GM19455 (cell line): ENCODE data around the gene CHP1.
"Not testable (repeated sequence)": the region's sequence is repeated elsewhere in the genome, so short reads cannot be mapped to it uniquely, and the experiment has no call there.

Experiments
- ATAC-seq: cut with Tn5 transposase; IDR thresholded peaks from one replicate; pipeline ENCODE4 v1.9.1; 2021; ENCODE audit not compliant: unreplicated experiment

The CHP1 gene

GRCh38 chr15:41230650-41231421 is at the start of gene CHP1, which contains the start of gene EXD1:
TSS of gene CHP1 (plus strand) at chr15:41231268. CDS start at chr15:41231383, 115 bp downstream.
TSS of gene EXD1 (minus strand) at chr15:41230757. CDS start at chr15:41226575, 4,182 bp downstream.
- ATAC-seq = peak; percentile 93

DNA sequence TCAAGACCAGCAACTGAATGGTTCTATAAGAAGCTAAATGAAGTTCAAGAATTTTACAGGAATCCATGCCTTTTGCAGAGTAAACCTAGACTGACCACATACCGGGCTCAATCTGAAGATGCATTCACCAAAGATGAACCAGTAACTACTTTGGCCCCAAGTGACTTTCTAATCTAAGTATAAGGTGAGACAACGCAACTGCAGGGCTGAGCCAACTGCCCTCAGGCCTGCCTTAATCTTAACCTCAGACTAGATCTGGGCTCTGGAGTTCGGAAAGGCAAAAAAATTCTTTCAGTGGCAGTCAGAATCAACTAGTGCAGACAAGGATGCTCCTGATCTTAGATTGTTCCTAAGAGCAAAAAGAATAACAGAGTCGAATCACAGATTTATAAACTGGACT is 48.8 kb upstream of the CHP1 start:
- ATAC-seq = no peak

- ATAC-seq = no peak
Measured at GRCh38 chr15:41183581-41183980, 47.5 kb upstream of the CHP1 start.

- ATAC-seq = no peak
Measured at GRCh38 chr15:41194444-41194843, 36.6 kb upstream of the CHP1 start.

GRCh38 chr15:41199470-41199869 is 31.6 kb upstream of the CHP1 start:
- ATAC-seq = no peak

DNA sequence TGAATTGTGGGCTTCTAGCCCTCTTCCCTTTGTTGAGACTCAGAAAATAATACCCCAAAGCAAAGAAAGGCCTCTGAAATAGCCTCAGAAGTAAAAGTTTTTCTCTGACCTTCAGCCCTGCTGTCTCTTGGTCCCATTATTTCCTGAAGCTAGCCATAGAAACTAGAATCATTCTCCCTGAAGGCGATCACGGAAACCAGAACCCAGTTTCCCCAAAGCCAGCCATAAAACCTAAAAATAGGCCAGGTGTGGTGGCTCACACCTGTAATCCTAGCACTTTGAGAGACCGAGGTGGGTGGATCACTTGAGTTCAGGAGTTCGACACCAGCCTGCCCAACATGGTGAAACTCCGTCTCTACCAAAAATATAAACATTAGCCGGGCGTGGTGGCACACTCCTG is 27.7 kb upstream of the CHP1 start:
- ATAC-seq = no peak

DNA sequence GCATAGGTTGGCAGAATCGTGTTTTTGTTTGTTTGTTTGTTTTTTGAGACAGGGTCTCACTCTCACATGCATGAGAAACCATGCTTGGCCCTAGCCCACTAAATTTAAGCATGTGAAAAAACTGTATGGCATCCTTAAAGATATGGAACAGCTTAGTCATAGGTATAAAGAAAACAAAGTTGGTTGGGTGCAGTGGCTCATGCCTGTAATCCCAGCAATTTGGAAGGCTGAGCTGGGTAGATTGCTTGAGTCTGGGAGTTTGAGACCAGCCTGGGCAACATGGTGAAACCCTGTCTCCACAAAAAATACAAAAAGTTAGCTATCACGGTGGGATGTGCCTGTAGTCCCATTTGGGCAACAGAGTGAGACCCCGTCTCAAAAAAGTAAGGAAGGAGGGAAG is 25.8 kb upstream of the CHP1 start:
- no peak for ATAC-seq

- ATAC-seq = no peak
Measured at GRCh38 chr15:41207687-41208448, 23.2 kb upstream of the CHP1 start.

- ATAC-seq = no peak
Measured at GRCh38 chr15:41215708-41216107, 15.4 kb upstream of the CHP1 start.

DNA sequence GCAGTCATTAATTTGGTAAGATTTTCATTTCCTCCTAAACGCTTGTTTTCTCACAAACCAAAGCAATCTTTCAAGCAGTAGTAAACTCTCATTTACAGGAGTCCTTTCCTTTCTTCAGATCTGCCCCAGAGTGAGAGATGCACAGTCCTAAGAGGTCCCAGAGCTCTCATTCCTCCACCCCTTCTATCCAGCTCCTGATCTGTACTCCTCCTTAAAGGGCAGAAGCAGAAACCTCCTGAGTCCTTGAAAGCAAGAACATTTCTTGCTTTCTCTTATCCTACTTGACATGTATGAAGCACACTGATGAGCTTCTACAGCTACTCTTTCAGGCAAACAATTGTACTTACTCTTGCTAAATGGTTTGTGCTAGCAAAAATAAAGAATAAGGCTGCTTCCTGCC is 12.2 kb upstream of the CHP1 start:
- no peak for ATAC-seq

GRCh38 chr15:41219381-41219780 is 11.7 kb upstream of the CHP1 start:
- ATAC-seq = no peak

- ATAC-seq = no peak
Measured at GRCh38 chr15:41230345-41230649, 771 bp upstream of the CHP1 start.

DNA sequence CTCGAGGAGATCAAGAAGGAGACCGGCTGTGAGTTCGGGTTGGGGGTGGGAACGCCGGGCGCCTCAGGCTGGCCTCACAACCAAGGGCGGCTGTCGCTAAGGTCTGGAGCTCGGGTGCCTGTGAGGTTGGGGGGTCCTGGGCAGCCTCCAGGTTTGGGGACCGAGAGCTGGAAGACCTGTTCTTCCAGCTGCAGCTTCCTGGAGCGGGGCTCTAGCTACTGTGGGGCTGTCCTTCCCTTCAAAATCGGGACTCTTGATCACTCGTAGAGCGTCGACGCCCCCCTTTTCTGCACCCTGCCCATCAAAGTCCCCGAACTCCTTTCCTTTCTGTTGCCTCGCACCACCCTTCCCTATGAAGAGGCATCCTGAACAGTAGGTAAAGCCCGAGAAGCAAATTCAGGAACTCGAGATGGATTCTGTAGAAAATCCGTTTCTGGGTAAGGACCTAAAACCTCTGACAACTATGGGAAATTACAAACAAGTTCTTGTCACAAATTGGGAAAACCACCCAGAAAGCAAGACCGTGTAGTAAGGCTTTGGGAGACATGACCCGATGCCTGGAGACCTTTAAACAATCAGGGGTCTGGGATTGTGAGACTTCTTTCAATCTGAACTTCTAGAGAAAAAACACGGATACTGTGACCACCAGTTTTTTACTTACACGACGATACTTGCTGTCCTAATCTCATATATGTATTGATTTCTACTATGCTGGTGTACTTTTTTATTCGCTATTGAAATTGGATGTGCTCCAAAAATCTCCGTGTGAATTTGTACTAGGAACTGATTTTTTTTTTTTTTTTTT is 556 bp downstream of the CHP1 start:
- ATAC-seq = peak; percentile 37

- ATAC-seq = no peak
Measured at GRCh38 chr15:41233367-41233771, 2.3 kb downstream of the CHP1 start.

DNA sequence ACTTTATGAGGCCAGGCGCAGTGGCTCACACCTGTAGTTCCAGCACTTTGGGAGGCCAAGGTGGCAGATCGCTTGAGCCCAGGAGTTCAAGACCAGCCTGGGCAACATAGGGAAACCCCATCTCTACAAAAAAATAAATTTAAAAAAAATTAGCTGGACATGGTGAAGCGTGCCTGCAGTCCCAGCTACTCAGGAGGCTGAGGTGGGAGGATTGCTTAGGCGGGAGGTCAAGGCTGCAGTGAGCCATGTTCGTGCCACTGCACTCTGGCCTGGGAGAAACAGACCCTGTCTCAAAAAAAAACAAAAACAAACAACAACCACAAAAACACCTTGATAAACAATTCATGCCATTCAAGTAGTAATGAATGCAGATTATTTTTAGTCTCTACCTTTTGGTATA is 4.2 kb downstream of the CHP1 start:
- ATAC-seq = not testable (repeated sequence)

- no peak for ATAC-seq
Measured at GRCh38 chr15:41235929-41236328, 4.9 kb downstream of the CHP1 start.

DNA sequence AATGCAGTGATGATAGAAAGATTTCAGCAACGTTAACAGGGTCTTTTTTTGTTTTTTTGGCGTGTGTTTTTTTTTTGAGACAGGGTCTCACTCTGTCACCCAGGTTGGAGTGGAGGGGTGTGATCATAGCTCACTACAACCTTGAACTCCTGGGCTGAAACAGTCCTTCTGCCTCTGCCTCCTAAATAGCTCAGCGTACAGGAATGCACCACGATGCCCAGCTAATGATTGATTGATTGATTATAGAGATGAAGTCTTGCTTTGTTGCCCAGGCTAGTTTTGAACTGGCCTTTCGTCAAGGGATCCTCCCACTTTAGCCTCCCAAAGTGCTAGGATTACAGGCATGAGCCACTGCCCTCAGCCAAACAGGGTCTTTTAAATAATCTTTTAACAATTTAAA is 7.0 kb downstream of the CHP1 start:
- ATAC-seq = no peak

DNA sequence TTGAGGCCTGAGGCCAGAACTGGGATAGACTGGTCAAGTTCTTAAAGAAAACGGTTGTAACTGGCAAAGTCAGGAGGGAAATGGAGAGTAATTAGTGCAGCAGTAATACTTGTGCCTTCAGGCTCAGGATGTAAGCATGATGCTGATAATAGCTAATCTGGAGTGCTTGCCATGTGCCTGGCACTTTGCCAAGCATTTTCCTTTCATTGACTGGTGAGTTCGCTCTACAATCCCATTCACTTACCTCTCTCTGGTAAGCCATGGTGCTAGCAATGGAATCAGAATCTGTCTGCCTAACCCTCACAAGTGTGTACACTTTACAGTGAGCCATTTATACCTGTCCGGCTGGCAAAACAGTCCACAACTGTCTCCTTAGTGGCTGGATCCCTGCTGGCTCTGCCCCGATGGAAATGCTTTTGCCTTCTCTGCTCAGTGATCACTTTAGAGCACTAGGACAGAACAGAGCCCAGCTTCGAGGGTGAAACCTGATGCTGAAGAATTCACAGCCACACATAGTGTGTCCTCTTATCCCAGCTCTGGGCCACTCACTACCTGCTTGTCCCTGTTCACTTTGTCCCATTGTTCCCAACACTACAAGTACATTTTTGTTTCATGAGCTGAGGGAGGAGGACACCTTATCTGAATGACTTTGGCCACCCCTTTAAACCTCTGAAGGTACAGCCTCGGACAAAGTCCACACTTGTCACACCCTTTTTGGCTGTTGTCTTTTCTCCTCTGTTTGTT is 10.3 kb downstream of the CHP1 start:
- ATAC-seq = no peak

DNA sequence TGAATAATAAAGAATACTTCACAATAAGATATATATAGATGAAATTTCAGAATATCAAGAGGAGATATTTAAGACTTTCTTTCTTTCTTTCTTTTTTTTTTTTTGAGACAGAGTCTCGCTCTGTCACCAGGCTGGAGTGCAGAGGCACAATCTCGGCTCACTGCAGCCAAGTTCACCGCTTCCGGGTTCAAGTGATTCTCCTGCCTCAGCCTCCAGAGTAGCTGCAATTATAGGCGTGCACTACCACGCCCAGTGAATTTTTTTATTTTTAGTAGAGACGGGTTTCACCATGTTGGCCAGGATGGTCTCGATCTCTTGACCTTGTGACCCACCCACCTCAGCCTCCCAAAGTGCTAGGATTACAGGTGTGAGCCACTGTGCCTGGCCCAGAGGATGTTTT is 19.7 kb downstream of the CHP1 start:
- not testable (repeated sequence) for ATAC-seq

GRCh38 chr15:41251411-41251810 is 20.3 kb downstream of the CHP1 start:
- no peak for ATAC-seq

DNA sequence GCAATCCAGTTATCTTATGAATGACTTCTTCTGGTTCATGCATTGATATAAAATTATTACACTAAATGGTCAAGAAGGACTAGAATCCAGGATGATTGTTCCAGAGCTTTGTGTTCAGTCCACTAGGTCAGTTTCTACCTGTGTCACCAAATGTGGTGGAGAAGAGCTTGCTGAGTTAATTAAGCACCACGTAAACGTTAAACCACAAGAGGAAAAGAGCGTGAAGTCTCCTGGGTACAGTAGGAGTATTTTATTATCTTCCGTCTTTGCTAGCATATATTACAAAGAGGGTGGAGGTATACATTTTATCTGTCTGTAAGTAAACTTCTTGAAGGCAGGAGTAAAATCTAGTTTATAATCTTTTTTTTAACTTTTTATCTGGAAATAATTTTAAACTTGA is 23.5 kb downstream of the CHP1 start:
- no peak for ATAC-seq
